Keratinocyte (primary cell): ENCODE measurements around the gene ITIH4. TPM values are rescaled to one million over a fixed set of nuclear protein-coding genes. Genes with fewer than 3 reads are reported as not detected.
A peak's percentile ranks its signal among the peaks of the same experiment; 100 is the strongest.

Source experiments
- DNase-seq: peaks from one replicate; pipeline ENCODE4 v3.0.0-alpha.2; 2011; ENCODE audit warnings: low read depth, missing footprints, low spot score
- FAIRE-seq: peaks from 2 replicates; lab custom pipeline; 2011; peaks lifted over from hg19 to GRCh38; lab: Jason Lieb, UNC
- H2AFZ ChIP-seq: 2 replicates; pipeline ENCODE4 v1.6.0; 2012; ENCODE audit warnings: low read length, control low read depth, inconsistent platforms; ENCODE audit not compliant: control insufficient read depth
- H3K27ac ChIP-seq: 2 replicates; pipeline ENCODE4 v1.5.1; 2011; ENCODE audit warnings: low read length; ENCODE audit not compliant: control insufficient read depth, insufficient read depth
- H3K27me3 ChIP-seq: 3 replicates; pipeline ENCODE4 v1.6.0; 2011; ENCODE audit warnings: low read length; ENCODE audit not compliant: control insufficient read depth, insufficient read depth; ENCODE audit errors: extremely low read depth
- H3K36me3 ChIP-seq, 2 experiments: 2 replicates in 1 of 2; 3 replicates in 1 of 2; pipeline ENCODE4 v1.5.1; 2011; ENCODE audit warnings: low read length in 2 of 2, mild to moderate bottlenecking in 1 of 2; ENCODE audit not compliant: control insufficient read depth in 2 of 2, insufficient read depth in 2 of 2; ENCODE audit errors: extremely low read depth in 1 of 2
- H3K4me1 ChIP-seq: 3 replicates; pipeline ENCODE4 v1.5.1; 2011; ENCODE audit warnings: low read length; ENCODE audit not compliant: control insufficient read depth, insufficient read depth; ENCODE audit errors: extremely low read depth
- H3K4me2 ChIP-seq: 3 replicates; pipeline ENCODE4 v1.6.0; 2011; ENCODE audit warnings: low read depth, low read length; ENCODE audit not compliant: control insufficient read depth, insufficient read depth; ENCODE audit errors: extremely low read depth
- H3K4me3 ChIP-seq, 3 experiments: fragments of 200-600 bp in 1 of 3; sonication (generic) in 1 of 3; 2 replicates in 2 of 3; 3 replicates in 1 of 3; pipeline ENCODE4 v1.5.1; 2011 to 2016; ENCODE audit warnings: low read length in 3 of 3, mild to moderate bottlenecking in 3 of 3, control low read depth in 2 of 3, inconsistent platforms in 1 of 3, low read depth in 1 of 3, mixed read lengths in 1 of 3, mixed run types in 1 of 3, moderate library complexity in 1 of 3; ENCODE audit not compliant: control insufficient read depth in 2 of 3, insufficient read depth in 2 of 3; ENCODE audit errors: extremely low read depth in 1 of 3
- H3K79me2 ChIP-seq: 2 replicates; pipeline ENCODE4 v1.6.0; 2012; ENCODE audit warnings: low read length; ENCODE audit not compliant: control insufficient read depth, insufficient read depth
- H3K9ac ChIP-seq: 3 replicates; pipeline ENCODE4 v1.6.0; 2011; ENCODE audit warnings: low read length; ENCODE audit not compliant: control insufficient read depth, insufficient read depth; ENCODE audit errors: extremely low read depth
- H3K9me1 ChIP-seq: 3 replicates; pipeline ENCODE4 v1.6.0; 2011; ENCODE audit warnings: low read length; ENCODE audit not compliant: control insufficient read depth, insufficient read depth; ENCODE audit errors: extremely low read depth
- H3K9me3 ChIP-seq: 2 replicates; pipeline ENCODE4 v1.5.1; 2012; ENCODE audit warnings: low read depth, low read length; ENCODE audit not compliant: control insufficient read depth
- H4K20me1 ChIP-seq: 3 replicates; pipeline ENCODE4 v1.6.0; 2011; ENCODE audit warnings: low read length; ENCODE audit not compliant: control insufficient read depth, insufficient read depth; ENCODE audit errors: extremely low read depth
- CTCF ChIP-seq, 3 experiments: IDR thresholded peaks in 1 of 3; conservative IDR thresholded peaks in 1 of 3; optimal IDR thresholded peaks in 1 of 3; 2 replicates in 2 of 3; 3 replicates in 1 of 3; pipeline versions ENCODE3 to v1.5.1; 2011; ENCODE audit warnings: low read length in 3 of 3, mild to moderate bottlenecking in 3 of 3, moderate library complexity in 2 of 3, control low read depth in 1 of 3, inconsistent platforms in 1 of 3; ENCODE audit not compliant: insufficient read depth in 2 of 3; ENCODE audit errors: extremely low read depth in 1 of 3
- EZH2 ChIP-seq: IDR thresholded peaks from one replicate; pipeline ENCODE4 v1.6.1; 2012; ENCODE audit warnings: inconsistent platforms, mild to moderate bottlenecking, low read length, moderate library complexity
- dilution Hi-C: fragments of 300-500 bp; cut with MboI; formaldehyde crosslinking; loops from one replicate; pipeline ENCODE4 v1.7.0; 2020; ENCODE audit warnings: low sequenced_read_pairs; ENCODE audit not compliant: extremely low pct_ligation_motif_present
- polyA plus RNA-seq, 5 experiments: library from polyadenylated mRNA; depleted of rRNA in 3 of 5; stranded (reverse) in 3 of 5; stranded (forward) in 1 of 5; unstranded in 1 of 5; fragments of >200 nt; gene quantifications; 1 replicate in 1 of 5; 2 replicates in 3 of 5; 3 replicates in 1 of 5; pipeline versions ENCODE4 v1.2.1 to v1.2.3, GENCODE V29; 2011 to 2012; ENCODE audit warnings: missing spikeins in 2 of 5, low read depth in 1 of 5, low replicate concordance in 1 of 5

Gene ITIH4
- polyA plus RNA-seq, 1 donor (not counting 4 experiments of a cell fraction or from before 2014, with no cell fraction given) = 1.4 TPM

- dilution Hi-C loops = no loop called here
- Histone ChIP-seq H3K36me3 (no peaks in the 10 kb centered on the region), H3K27ac (no peak overlapping the region), H3K9me3 (no peaks in the 10 kb centered on the region), H3K4me1 (peaks cover 10% of the 10 kb centered on the region), H2AFZ (no peak overlapping the region), H3K9me1 (no peaks in the 10 kb centered on the region), H3K79me2 (no peaks in the 10 kb centered on the region), H3K4me2 (peak overlapping the region; percentile 11), H3K27me3 (no peaks in the 10 kb centered on the region), H4K20me1 (peaks cover 2% of the 10 kb centered on the region), H3K9ac (no peak overlapping the region), H3K4me3 (no peak overlapping the region)
- no peak for FAIRE-seq
- DNase-seq = no peak
- no peak for TF ChIP-seq CTCF (optimal IDR thresholded peaks at IDR 0.05 in 1 of 3, IDR thresholded peaks at IDR 0.05 in 1 of 3, conservative IDR thresholded peaks at IDR 0.05 in 1 of 3; ENCODE audit: extremely low read depth in 1 of 3, insufficient read depth in 2 of 3, low read length in 3 of 3)
- TF ChIP-seq EZH2 = no peak
These were observed 43.8 kb upstream of the ITIH4 start for GRCh38 chr3:52874160-52874701.

GRCh38 chr3:52873433-52874159 is 43.1 kb upstream of the ITIH4 start:
- Histone ChIP-seq H3K4me2 (no peak overlapping the region), H3K4me1 (peaks cover 10% of the 10 kb centered on the region), H3K4me3 (no peak overlapping the region), H3K27ac (no peak overlapping the region), H3K27me3 (no peaks in the 10 kb centered on the region), H4K20me1 (peaks cover 2% of the 10 kb centered on the region), H3K9me1 (no peaks in the 10 kb centered on the region), H3K36me3 (no peaks in the 10 kb centered on the region), H3K79me2 (no peaks in the 10 kb centered on the region), H3K9me3 (no peaks in the 10 kb centered on the region), H3K9ac (no peak overlapping the region), H2AFZ (no peak overlapping the region)
- TF ChIP-seq CTCF (optimal IDR thresholded peaks at IDR 0.05 in 1 of 3, IDR thresholded peaks at IDR 0.05 in 1 of 3, conservative IDR thresholded peaks at IDR 0.05 in 1 of 3; ENCODE audit: extremely low read depth in 1 of 3, insufficient read depth in 2 of 3, low read length in 3 of 3) (peak in 1 of 3 experiments; percentile 6), EZH2 (no peak)
- dilution Hi-C loops = no loop called here
- FAIRE-seq = no peak
- no peak for DNase-seq
